Measurements from ENCODE around the gene PRDM7. TPM values are rescaled to one million over a fixed set of nuclear protein-coding genes. Genes with fewer than 3 reads are reported as not detected.

The PRDM7 gene
- total and polyA plus RNA-seq, 2 of the 4 experiments (the other 2 are of a cell fraction), result not detected

- TF ChIP-seq NFE2L2 (IDR thresholded peaks at IDR 0.05; ENCODE audit: low read depth, low read length) (no peak), CHD1 (IDR thresholded peaks at IDR 0.05; ENCODE audit: low read depth, low read length) (no peak)
Measured at GRCh38 chr16:90046971-90047713, 30.0 kb downstream of the PRDM7 start (continued).

GRCh38 chr16:90046122-90046970, 30.8 kb downstream of the PRDM7 start:
- in situ Hi-C loops (cut with MboI; ENCODE audit: low sequenced_read_pairs) (no loop called here), intact Hi-C loops (cut with micrococcal nuclease) (no loop called here), dilution Hi-C loops (cut with HindIII; ENCODE audit: low sequenced_read_pairs, unreplicated experiment) (no loop called here)
- peak overlapping the region; percentile 1; the same call in 1 of the 2 replicates for H4K5ac ChIP-seq (ENCODE audit: low read depth, low read length)
- H4K91ac ChIP-seq (ENCODE audit: insufficient read depth, low read depth, low read length), result no peak overlapping the region
- H2AK9ac ChIP-seq (replicated peaks; ENCODE audit: low read depth, low read length, poor library complexity), result peak overlapping the region; percentile 87
- BruUV-seq (replicated peaks), result no TSS peak
- WGBS, 2 experiments (ENCODE audit: extremely low coverage in 2 of 2, insufficient read length in 1 of 2), result 84% methylated on average over 5 of the region's 23 CpGs; no CpG with 5 or more reads in 1 of the 2 experiments
- no peaks in the 10 kb centered on the region for H4K20me1 ChIP-seq (ENCODE audit: insufficient read depth, low read length)
- H2AK5ac ChIP-seq (ENCODE audit: low read depth, low read length), result peak overlapping the region; percentile 49; the same call in 1 of the 2 replicates
- no peaks in the 10 kb centered on the region for H3K27me3 ChIP-seq (ENCODE audit: control insufficient read depth, insufficient read depth, low read length)
- peak overlapping the region; percentile 0; the same call in 1 of the 2 replicates for H3K9ac ChIP-seq (ENCODE audit: low read depth, low read length)
- peak overlapping the region; percentile 61; the same call in 1 of the 2 replicates for H3K4ac ChIP-seq (ENCODE audit: low read depth, low read length)
- no peak overlapping the region for H3K18ac ChIP-seq (ENCODE audit: low read depth, low read length)
- no peaks in the 10 kb centered on the region for H3K9me3 ChIP-seq (ENCODE audit: control insufficient read depth, insufficient read depth, low read length)
- 0 out of 2 replicates have a peak overlapping the region, but pooled peaks have one; percentile 42 for H3K14ac ChIP-seq (replicated peaks; ENCODE audit: low read depth, low read length)
- H3K4me3 ChIP-seq (ENCODE audit: insufficient read depth, low read depth, low read length), result no peak overlapping the region
- ChIA-PET POLR2A (ENCODE audit: unreplicated experiment) (no interaction called here), CTCF (no interaction called here)
- peak overlapping the region; percentile 12; the same call in 1 of the 2 replicates for H2BK120ac ChIP-seq (ENCODE audit: low read depth, low read length)
- no peaks in the 10 kb centered on the region for H3K79me1 ChIP-seq (ENCODE audit: low read depth in 1 of 2, low read length in 2 of 2)
- H3K4me2 ChIP-seq (ENCODE audit: low read depth, low read length), result peak overlapping the region; percentile 4
- no peak overlapping the region; the same call in 1 of the 2 replicates for H3K27ac ChIP-seq (ENCODE audit: insufficient read depth, low read length)
- H2BK20ac ChIP-seq (ENCODE audit: low read depth, low read length), result no peak overlapping the region
- H2AFZ ChIP-seq (replicated peaks; ENCODE audit: low read length, poor library complexity), result peak overlapping the region; percentile 89
- H3K36me3 ChIP-seq (ENCODE audit: control insufficient read depth, insufficient read depth, low read length), result peaks cover 12% of the 10 kb centered on the region; the same call in 1 of the 2 replicates
- H3K4me1 ChIP-seq (ENCODE audit: control insufficient read depth, insufficient read depth, low read length), result peaks cover 11% of the 10 kb centered on the region
- H4K8ac ChIP-seq (ENCODE audit: low read depth in 2 of 2, low read length in 2 of 2), result peak overlapping the region; percentile 65 to 84; a peak in 3 of 4 replicates
- no peak overlapping the region for H3K56ac ChIP-seq (ENCODE audit: extremely low read depth, insufficient read depth, low read length)
- H3K9me1 ChIP-seq (ENCODE audit: insufficient read depth, low read length), result no peaks in the 10 kb centered on the region
- H2BK5ac ChIP-seq (ENCODE audit: low read depth, low read length, poor library complexity, severe bottlenecking), result no peak overlapping the region
- ATAC-seq (ENCODE audit: low read depth) (0 out of 2 replicates have a peak, but pooled peaks have one; percentile 1), DNase-seq (no peak)
- H2BK15ac ChIP-seq (ENCODE audit: low read depth, low read length), result no peak overlapping the region; the same call in 2 of the 3 replicates
- 0 out of 2 replicates have a peak overlapping the region, but pooled peaks have one; percentile 45 for H3K23ac ChIP-seq (ENCODE audit: low read depth, low read length)
- no peak for TF ChIP-seq RFX5 (IDR thresholded peaks at IDR 0.05; ENCODE audit: low read depth, low read length)
- no peak for TF ChIP-seq USF2 (IDR thresholded peaks at IDR 0.05; ENCODE audit: low read depth, low read length)
- TF ChIP-seq CTCF (conservative IDR thresholded peaks at IDR 0.05; ENCODE audit: low read depth, low read length), result no peak
- TF ChIP-seq RCOR1 (IDR thresholded peaks at IDR 0.05; ENCODE audit: insufficient replicate concordance, low read length), result no peak
- TF ChIP-seq POLR2A (IDR thresholded peaks at IDR 0.05; ENCODE audit: low read depth, low read length), result no peak
- TF ChIP-seq CEBPB (IDR thresholded peaks at IDR 0.05; ENCODE audit: low read depth, low read length), result no peak
- no peak for TF ChIP-seq MAFK (IDR thresholded peaks at IDR 0.05; ENCODE audit: low read depth, low read length)
- TF ChIP-seq SMC3 (IDR thresholded peaks at IDR 0.05; ENCODE audit: low read depth, low read length), result no peak
- no peak for TF ChIP-seq FOS (IDR thresholded peaks at IDR 0.05; ENCODE audit: low read depth, low read length)
- no peak for TF ChIP-seq NFE2L2 (IDR thresholded peaks at IDR 0.05; ENCODE audit: low read depth, low read length)

Measured in IMR-90 (cell line).